ENCODE data around the gene LINS1.

GRCh38 chr15:100580414-100580813 lies 21.6 kb downstream of the LINS1 start:
- TF ChIP-seq ZNF274 (IDR thresholded peaks at IDR 0.05; ENCODE audit: low read depth, low read length) (no peak), YY1 (IDR thresholded peaks at IDR 0.05; ENCODE audit: insufficient read depth, insufficient read length) (no peak), SUZ12 (IDR thresholded peaks at IDR 0.05; ENCODE audit: extremely low read depth, insufficient read depth, insufficient read length) (no peak)
